HG02885 (cell line): ENCODE results near the gene NSRP1.
"Not testable (repeated sequence)": the region's sequence is repeated elsewhere in the genome, so short reads cannot be mapped to it uniquely, and the experiment has no call there.

Experiments
- ATAC-seq: cut with Tn5 transposase; IDR thresholded peaks from one replicate; pipeline ENCODE4 v1.9.1; 2021; ENCODE audit warnings: mild to moderate bottlenecking; ENCODE audit not compliant: unreplicated experiment, poor library complexity

The NSRP1 gene

GRCh38 chr17:30117675-30118081 is 1.1 kb downstream of the NSRP1 start:
- ATAC-seq = no peak

- not testable (repeated sequence) for ATAC-seq
These were observed 2.0 kb downstream of the NSRP1 start for GRCh38 chr17:30118635-30119034.

GRCh38 chr17:30124273-30124796 is 7.7 kb downstream of the NSRP1 start:
- ATAC-seq = no peak

GRCh38 chr17:30130121-30130520 is 13.5 kb downstream of the NSRP1 start:
- ATAC-seq = no peak

- no peak for ATAC-seq
These were observed 16.0 kb downstream of the NSRP1 start for GRCh38 chr17:30132615-30133014.

GRCh38 chr17:30133197-30133596 is 16.6 kb downstream of the NSRP1 start:
- no peak for ATAC-seq

GRCh38 chr17:30134551-30134950 is 17.9 kb downstream of the NSRP1 start:
- no peak for ATAC-seq

- ATAC-seq = no peak
These were observed 20.5 kb downstream of the NSRP1 start for GRCh38 chr17:30137158-30137557.

GRCh38 chr17:30147860-30148259 is 31.2 kb downstream of the NSRP1 start:
- ATAC-seq = not testable (repeated sequence)

GRCh38 chr17:30148376-30148775 is 31.8 kb downstream of the NSRP1 start:
- ATAC-seq = no peak

GRCh38 chr17:30151471-30151870 is 34.9 kb downstream of the NSRP1 start:
- no peak for ATAC-seq

GRCh38 chr17:30153463-30153862 is 36.8 kb downstream of the NSRP1 start:
- no peak for ATAC-seq

GRCh38 chr17:30155389-30155788 is 38.8 kb downstream of the NSRP1 start:
- no peak for ATAC-seq

GRCh38 chr17:30158896-30159625 is 42.4 kb downstream of the NSRP1 start:
- no peak for ATAC-seq

GRCh38 chr17:30160419-30161172 is 44.0 kb downstream of the NSRP1 start:
- no peak for ATAC-seq

- ATAC-seq = no peak
These were observed 45.0 kb downstream of the NSRP1 start for GRCh38 chr17:30161601-30162000.

GRCh38 chr17:30164531-30164930 is 47.9 kb downstream of the NSRP1 start:
- no peak for ATAC-seq

- no peak for ATAC-seq
These were observed 48.5 kb downstream of the NSRP1 start for GRCh38 chr17:30165147-30165546.

- ATAC-seq = no peak
These were observed 49.3 kb downstream of the NSRP1 start for GRCh38 chr17:30165960-30166359.

- ATAC-seq = no peak
These were observed 53.9 kb downstream of the NSRP1 start for GRCh38 chr17:30170415-30170987.

- ATAC-seq = no peak
These were observed 55.9 kb downstream of the NSRP1 start for GRCh38 chr17:30172560-30172959.
